GM19372 (cell line): ENCODE data around the gene C4orf51.

Source experiments
- ATAC-seq: cut with Tn5 transposase; IDR thresholded peaks from one replicate; pipeline ENCODE4 v1.9.1; 2021; ENCODE audit warnings: mild to moderate bottlenecking, low read depth, moderate library complexity; ENCODE audit not compliant: unreplicated experiment

The C4orf51 gene

GRCh38 chr4:145740806-145741205 is 60.9 kb downstream of the C4orf51 start:
- ATAC-seq, result no peak

- no peak for ATAC-seq
Observed at GRCh38 chr4:145743641-145744040, 63.7 kb downstream of the C4orf51 start.

- no peak for ATAC-seq
Observed at GRCh38 chr4:145755802-145756201, 75.9 kb downstream of the C4orf51 start.

GRCh38 chr4:145756244-145756643 is 76.3 kb downstream of the C4orf51 start:
- ATAC-seq, result no peak

GRCh38 chr4:145757188-145757587 is 77.2 kb downstream of the C4orf51 start:
- ATAC-seq, result no peak

- ATAC-seq, result no peak
Observed at GRCh38 chr4:145760176-145760575, 80.2 kb downstream of the C4orf51 start.

GRCh38 chr4:145760961-145761929 is 81.3 kb downstream of the C4orf51 start:
- no peak for ATAC-seq

- ATAC-seq, result no peak
Observed at GRCh38 chr4:145762719-145763118, 82.8 kb downstream of the C4orf51 start.

GRCh38 chr4:145763399-145763798 is 83.5 kb downstream of the C4orf51 start:
- no peak for ATAC-seq

- no peak for ATAC-seq
Observed at GRCh38 chr4:145766273-145766672, 86.3 kb downstream of the C4orf51 start.

- no peak for ATAC-seq
Observed at GRCh38 chr4:145769450-145770037, 89.6 kb downstream of the C4orf51 start.

GRCh38 chr4:145770124-145770523 is 90.2 kb downstream of the C4orf51 start:
- ATAC-seq, result no peak

GRCh38 chr4:145772347-145772746 is 92.4 kb downstream of the C4orf51 start:
- ATAC-seq, result no peak

- ATAC-seq, result peak; percentile 90
Observed at GRCh38 chr4:145773581-145774234, 93.8 kb downstream of the C4orf51 start.

GRCh38 chr4:145774473-145774872 is 94.5 kb downstream of the C4orf51 start:
- no peak for ATAC-seq

- no peak for ATAC-seq
Observed at GRCh38 chr4:145775406-145775805, 95.5 kb downstream of the C4orf51 start.

GRCh38 chr4:145776208-145776607 is 96.3 kb downstream of the C4orf51 start:
- ATAC-seq, result no peak

- no peak for ATAC-seq
Observed at GRCh38 chr4:145779319-145779801, 99.4 kb downstream of the C4orf51 start.

GRCh38 chr4:145781351-145781750 is 101.4 kb downstream of the C4orf51 start:
- no peak for ATAC-seq
